Stimulated activated memory B cell treated with anti-CD40 and anti-IgM and Interleukin-4, amounts not matched to agents 10 μg/mL and 1 μg/mL and 100 μg/mL, for 72 hours (primary cell): Measurements from ENCODE around the gene PRODH2.

Experiments
- ATAC-seq: fragments of 150-1000 bp; cut with Tn5 transposase; 2 replicates; pipeline ENCODE4 v1.10.0; 2021
- H3K27ac Mint-ChIP-seq: one replicate; pipeline ENCODE4 v1.8.0; 2022; ENCODE audit warnings: mild to moderate bottlenecking, mixed read lengths
- H3K27me3 Mint-ChIP-seq: one replicate; pipeline ENCODE4 v1.8.0; 2022; ENCODE audit warnings: mixed read lengths
- H3K36me3 Mint-ChIP-seq: one replicate; pipeline ENCODE4 v1.8.0; 2022; ENCODE audit warnings: mixed read lengths
- H3K4me1 Mint-ChIP-seq: one replicate; pipeline ENCODE4 v1.8.0; 2022; ENCODE audit warnings: mixed read lengths
- H3K4me3 Mint-ChIP-seq: one replicate; pipeline ENCODE4 v1.8.0; 2022; ENCODE audit warnings: mild to moderate bottlenecking, moderate library complexity, mixed read lengths
- H3K9me3 Mint-ChIP-seq: one replicate; pipeline ENCODE4 v1.8.0; 2022; ENCODE audit warnings: mixed read lengths

PRODH2 gene

GRCh38 chr19:35751839-35752745, 60.6 kb downstream of the PRODH2 start:
- Mint-ChIP-seq H3K36me3 (peaks cover 43% of the 10 kb centered on the region), H3K4me3 (no peak overlapping the region), H3K27ac (no peak overlapping the region), H3K4me1 (peaks cover 51% of the 10 kb centered on the region), H3K27me3 (peaks cover 31% of the 10 kb centered on the region), H3K9me3 (no peaks in the 10 kb centered on the region)
- ATAC-seq = no peak

DNA sequence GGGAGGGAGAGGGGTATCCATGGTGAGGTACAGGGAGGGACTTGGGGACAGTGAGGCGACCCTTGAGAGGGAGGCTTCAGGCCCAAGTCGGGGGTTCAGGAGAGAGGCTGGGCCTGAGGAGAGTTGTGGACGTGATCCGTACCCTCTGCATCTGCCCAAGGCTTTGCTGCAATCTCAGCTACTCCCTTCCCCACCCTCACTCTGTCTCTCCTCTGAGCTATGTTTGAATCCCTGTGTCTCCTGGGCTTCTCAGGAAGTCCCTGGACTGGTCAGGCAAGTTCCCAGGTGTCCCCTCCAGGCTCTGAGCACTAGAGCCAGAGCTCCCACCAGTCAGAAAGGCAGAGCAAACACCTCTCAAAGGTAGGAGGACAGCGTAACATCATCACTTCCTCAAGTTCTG, 62.5 kb downstream of the PRODH2 start:
- no peak overlapping the region for H3K27ac Mint-ChIP-seq
- ATAC-seq = no peak
- H3K9me3 Mint-ChIP-seq = no peaks in the 10 kb centered on the region
- peaks cover 33% of the 10 kb centered on the region for H3K36me3 Mint-ChIP-seq
- H3K4me1 Mint-ChIP-seq = peaks cover 50% of the 10 kb centered on the region
- peaks cover 13% of the 10 kb centered on the region for H3K27me3 Mint-ChIP-seq
- peak overlapping the region; percentile 38 for H3K4me3 Mint-ChIP-seq
